ENCODE data around the gene PCDHGA7.
"Not testable (repeated sequence)": the region's sequence is repeated elsewhere in the genome, so short reads cannot be mapped to it uniquely, and the experiment has no call there.

DNA sequence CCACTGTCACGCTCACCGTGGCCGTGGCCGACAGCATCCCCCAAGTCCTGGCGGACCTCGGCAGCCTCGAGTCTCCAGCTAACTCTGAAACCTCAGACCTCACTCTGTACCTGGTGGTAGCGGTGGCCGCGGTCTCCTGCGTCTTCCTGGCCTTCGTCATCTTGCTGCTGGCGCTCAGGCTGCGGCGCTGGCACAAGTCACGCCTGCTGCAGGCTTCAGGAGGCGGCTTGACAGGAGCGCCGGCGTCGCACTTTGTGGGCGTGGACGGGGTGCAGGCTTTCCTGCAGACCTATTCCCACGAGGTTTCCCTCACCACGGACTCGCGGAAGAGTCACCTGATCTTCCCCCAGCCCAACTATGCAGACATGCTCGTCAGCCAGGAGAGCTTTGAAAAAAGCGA, 50.2 kb downstream of the PCDHGA7 start:
- not testable (repeated sequence) for TF ChIP-seq POLR2AphosphoS5 (IDR thresholded peaks at IDR 0.05); EP300 (IDR thresholded peaks at IDR 0.05; ENCODE audit: low read depth); POLR2A (IDR thresholded peaks at IDR 0.05)
- TF ChIP-seq, protein P1, sequence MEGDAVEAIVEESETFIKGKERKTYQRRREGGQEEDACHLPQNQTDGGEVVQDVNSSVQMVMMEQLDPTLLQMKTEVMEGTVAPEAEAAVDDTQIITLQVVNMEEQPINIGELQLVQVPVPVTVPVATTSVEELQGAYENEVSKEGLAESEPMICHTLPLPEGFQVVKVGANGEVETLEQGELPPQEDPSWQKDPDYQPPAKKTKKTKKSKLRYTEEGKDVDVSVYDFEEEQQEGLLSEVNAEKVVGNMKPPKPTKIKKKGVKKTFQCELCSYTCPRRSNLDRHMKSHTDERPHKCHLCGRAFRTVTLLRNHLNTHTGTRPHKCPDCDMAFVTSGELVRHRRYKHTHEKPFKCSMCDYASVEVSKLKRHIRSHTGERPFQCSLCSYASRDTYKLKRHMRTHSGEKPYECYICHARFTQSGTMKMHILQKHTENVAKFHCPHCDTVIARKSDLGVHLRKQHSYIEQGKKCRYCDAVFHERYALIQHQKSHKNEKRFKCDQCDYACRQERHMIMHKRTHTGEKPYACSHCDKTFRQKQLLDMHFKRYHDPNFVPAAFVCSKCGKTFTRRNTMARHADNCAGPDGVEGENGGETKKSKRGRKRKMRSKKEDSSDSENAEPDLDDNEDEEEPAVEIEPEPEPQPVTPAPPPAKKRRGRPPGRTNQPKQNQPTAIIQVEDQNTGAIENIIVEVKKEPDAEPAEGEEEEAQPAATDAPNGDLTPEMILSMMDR (IDR thresholded peaks at IDR 0.05) = not testable (repeated sequence)
